ENCODE results near the gene ZNF683.
"Not testable (repeated sequence)": the region's sequence is repeated elsewhere in the genome, so short reads cannot be mapped to it uniquely, and the experiment has no call there.

ZNF683 gene

DNA sequence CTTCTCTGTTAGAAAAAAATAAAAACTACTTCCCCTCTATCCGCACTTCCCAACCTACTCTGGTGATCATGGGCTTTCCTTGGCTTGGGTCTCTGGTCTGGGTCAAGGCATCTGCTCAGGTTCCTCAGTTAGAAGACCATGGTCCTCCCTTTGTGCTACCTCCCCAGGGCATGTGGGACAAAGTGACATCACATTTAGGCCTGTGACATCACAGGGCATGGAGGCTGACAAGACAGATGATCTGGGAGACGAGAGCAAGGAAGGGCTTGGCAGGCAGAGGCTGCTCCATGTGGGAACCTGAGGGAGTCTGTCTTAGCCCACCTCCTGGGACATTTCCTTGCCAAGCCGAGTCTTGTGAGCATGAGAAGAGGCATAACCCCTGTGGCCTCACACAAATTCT, at the start of gene ZNF683:
Gene ZNF683, minus strand, starts transcription at position 140 of the 400 bp plus-strand sequence. CDS start 4,179 bp downstream, outside the sequence.
- DNase-seq (ENCODE audit: low spot score): not testable (repeated sequence)

DNA sequence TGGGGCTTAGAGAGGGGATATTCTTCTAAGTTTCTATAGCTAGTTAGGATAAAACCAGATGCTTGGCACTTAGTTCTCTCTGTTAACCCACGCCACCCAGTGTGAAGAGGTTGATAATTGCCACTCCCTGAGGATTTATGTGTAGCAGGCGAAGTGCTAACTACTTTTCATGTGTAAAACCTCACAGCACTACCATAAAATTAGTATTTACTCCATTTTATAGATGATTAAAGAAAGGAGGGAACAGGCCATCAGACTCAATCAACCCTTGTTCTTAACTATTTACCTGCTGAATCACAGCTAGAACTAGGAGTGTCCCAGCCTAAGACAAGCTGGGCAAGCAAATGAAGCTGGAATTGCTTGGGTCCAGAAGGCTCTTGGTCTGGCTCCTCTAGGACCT, 46.9 kb upstream of the ZNF683 start:
- DNase-seq (ENCODE audit: low spot score): no peak

DNA sequence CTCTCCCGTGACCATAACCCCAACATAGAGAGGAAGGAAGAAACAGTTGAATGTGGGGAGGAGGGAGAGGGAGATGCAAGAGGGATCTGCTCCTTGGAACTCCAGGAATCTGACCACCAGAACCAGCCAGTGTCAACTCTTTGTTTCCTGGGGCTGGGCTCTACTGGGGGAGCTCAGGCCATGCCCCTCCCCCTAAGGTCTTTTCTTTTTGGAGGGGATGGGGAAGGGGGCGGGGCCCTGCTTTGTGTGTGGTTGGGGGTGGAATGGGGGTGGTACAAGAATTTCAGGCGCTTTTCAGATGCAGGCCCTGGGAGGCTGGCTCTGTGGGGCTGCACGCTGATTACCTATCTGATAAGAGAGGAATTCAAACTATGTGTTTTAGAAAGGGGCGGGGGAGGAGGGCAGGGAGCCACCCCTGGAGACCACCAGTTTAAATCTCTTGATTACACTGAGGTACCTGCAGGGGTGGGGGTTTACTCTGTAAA, 46.4 kb upstream of the ZNF683 start:
- DNase-seq (ENCODE audit: low spot score): no peak

- peak; percentile 62 for DNase-seq (ENCODE audit: low spot score)
Observed at GRCh38 chr1:26417111-26417759, 44.7 kb upstream of the ZNF683 start.

- DNase-seq (ENCODE audit: low spot score): no peak
Observed at GRCh38 chr1:26413031-26413430, 40.5 kb upstream of the ZNF683 start.

GRCh38 chr1:26412180-26412840, 39.8 kb upstream of the ZNF683 start:
- DNase-seq (ENCODE audit: low spot score): no peak

- no peak for DNase-seq (ENCODE audit: low spot score)
Observed at GRCh38 chr1:26411624-26412074, 39.1 kb upstream of the ZNF683 start.

- no peak for DNase-seq (ENCODE audit: low spot score)
Observed at GRCh38 chr1:26410706-26411623, 38.4 kb upstream of the ZNF683 start, which contains the start of gene LIN28A. LIN28A (plus strand) TSS chr1:26410817; CDS start chr1:26410892, 75 bp downstream.

DNA sequence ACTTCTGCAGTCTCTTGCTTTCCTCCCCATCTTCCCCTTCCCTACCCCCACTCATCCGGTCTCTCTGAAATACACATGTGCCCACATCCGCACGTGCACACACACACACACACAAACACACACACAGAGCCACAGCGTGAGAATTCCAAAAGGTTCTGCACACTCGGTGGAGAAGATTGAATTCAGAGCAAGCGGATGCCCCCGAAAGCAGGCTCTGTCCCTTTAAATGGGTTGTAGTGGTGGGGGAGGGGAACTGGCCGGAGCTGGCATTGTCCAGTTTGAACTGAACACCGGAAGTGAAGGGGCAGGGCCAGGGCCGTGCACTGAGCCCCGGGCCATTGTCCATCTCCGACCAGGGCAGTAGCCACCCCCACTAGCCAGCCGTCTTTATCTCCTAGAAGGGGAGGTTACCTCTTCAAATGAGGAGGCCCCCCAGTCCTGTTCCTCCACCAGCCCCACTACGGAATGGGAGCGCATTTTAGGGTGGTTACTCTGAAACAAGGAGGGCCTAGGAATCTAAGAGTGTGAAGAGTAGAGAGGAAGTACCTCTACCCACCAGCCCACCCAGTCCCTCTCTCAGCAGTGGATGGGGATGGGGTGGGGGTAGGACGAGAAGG, 36.7 kb upstream of the ZNF683 start:
- DNase-seq (ENCODE audit: low spot score): no peak

GRCh38 chr1:26408604-26409003, 36.1 kb upstream of the ZNF683 start:
- peak; percentile 74 for DNase-seq (ENCODE audit: low spot score)

GRCh38 chr1:26405281-26405915, 32.8 kb upstream of the ZNF683 start:
- DNase-seq (ENCODE audit: low spot score): no peak

GRCh38 chr1:26404641-26405040, 32.1 kb upstream of the ZNF683 start:
- DNase-seq (ENCODE audit: low spot score): no peak

GRCh38 chr1:26403656-26404055, 31.1 kb upstream of the ZNF683 start:
- DNase-seq (ENCODE audit: low spot score): no peak

DNA sequence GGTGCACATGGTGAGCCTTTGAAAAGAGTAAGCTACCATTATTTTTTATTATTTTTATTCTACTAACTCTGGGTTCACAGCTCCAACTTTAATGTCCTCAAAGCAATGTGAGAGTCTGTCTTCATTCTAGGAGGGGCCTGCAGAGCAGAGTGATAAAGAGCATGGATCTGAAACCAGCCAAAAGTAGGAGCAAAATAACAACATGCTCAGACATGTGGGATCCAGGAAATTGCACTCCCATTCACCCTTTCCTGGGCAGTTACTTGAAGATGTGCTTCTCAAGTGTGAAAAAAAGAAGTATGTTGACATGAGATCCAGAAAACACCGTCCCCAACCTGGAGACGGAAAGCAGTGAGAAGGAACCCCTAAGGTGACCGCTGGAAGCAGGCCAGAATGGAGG, 29.3 kb upstream of the ZNF683 start:
- DNase-seq (ENCODE audit: low spot score): no peak

GRCh38 chr1:26399034-26399433, 26.5 kb upstream of the ZNF683 start:
- DNase-seq (ENCODE audit: low spot score): no peak

DNA sequence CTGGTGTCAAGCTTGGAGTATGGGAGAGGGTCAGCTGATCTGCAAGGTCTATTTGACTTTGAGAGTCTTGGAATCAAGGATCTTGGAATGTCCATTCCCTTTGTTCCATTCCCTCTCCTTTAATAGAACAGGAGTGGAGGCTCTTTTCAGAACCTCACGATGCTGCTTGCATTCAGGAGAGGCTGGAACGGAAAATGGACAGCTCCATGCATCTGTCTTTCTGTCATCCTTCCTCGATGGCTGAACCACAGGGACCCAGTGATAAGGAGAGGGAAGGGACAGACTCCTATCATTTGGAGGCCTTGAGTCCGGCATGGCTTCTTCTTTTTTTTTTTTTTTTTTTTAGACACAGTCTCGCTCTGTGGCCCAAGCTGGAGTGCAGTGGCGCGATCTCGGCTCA, 23.2 kb upstream of the ZNF683 start:
- no peak for DNase-seq (ENCODE audit: low spot score)

- DNase-seq (ENCODE audit: low spot score): peak; percentile 48
Observed at GRCh38 chr1:26391450-26391849, 18.9 kb upstream of the ZNF683 start.

GRCh38 chr1:26389604-26390247, 17.2 kb upstream of the ZNF683 start:
- no peak for DNase-seq (ENCODE audit: low spot score)

- DNase-seq (ENCODE audit: low spot score): no peak
Observed at GRCh38 chr1:26388791-26389445, 16.4 kb upstream of the ZNF683 start.

GRCh38 chr1:26387447-26387846, 14.9 kb upstream of the ZNF683 start:
- peak; percentile 63 for DNase-seq (ENCODE audit: low spot score)

Data from RKO (cell line).